HepG2 (cell line): ENCODE results near the gene EBP.

ENCODE experiments used
- AGO2 ChIP-seq: fragments of 200-400 bp; formaldehyde crosslinking; optimal IDR thresholded peaks from 2 replicates; pipeline ENCODE3; 2017; ENCODE audit warnings: mild to moderate bottlenecking, low read depth, low read length, moderate library complexity
- DNMT1 ChIP-seq: sonication (generic); formaldehyde crosslinking; IDR thresholded peaks from 2 replicates; pipeline ENCODE4 v1.5.1; 2020; ENCODE audit warnings: mild to moderate bottlenecking, missing genetic modification reagents
- HDAC1 ChIP-seq: sonication (generic); formaldehyde crosslinking; IDR thresholded peaks from 2 replicates; pipeline ENCODE4 v1.5.1; 2020; ENCODE audit warnings: mild to moderate bottlenecking, missing genetic modification reagents
- NFE2L1 ChIP-seq: sonication (generic); formaldehyde crosslinking; IDR thresholded peaks from 2 replicates; pipeline ENCODE4 v1.4.0; 2020; ENCODE audit warnings: missing genetic modification reagents, mild to moderate bottlenecking, borderline replicate concordance
- POLR2AphosphoS5 ChIP-seq: IDR thresholded peaks from 2 replicates; pipeline ENCODE4 v1.6.1; 2012; ENCODE audit warnings: low read depth, low read length
- TOE1 ChIP-seq: sonication (generic); formaldehyde crosslinking; IDR thresholded peaks from 2 replicates; pipeline ENCODE4 v1.4.0; 2020; ENCODE audit warnings: mild to moderate bottlenecking, missing genetic modification reagents

DNA sequence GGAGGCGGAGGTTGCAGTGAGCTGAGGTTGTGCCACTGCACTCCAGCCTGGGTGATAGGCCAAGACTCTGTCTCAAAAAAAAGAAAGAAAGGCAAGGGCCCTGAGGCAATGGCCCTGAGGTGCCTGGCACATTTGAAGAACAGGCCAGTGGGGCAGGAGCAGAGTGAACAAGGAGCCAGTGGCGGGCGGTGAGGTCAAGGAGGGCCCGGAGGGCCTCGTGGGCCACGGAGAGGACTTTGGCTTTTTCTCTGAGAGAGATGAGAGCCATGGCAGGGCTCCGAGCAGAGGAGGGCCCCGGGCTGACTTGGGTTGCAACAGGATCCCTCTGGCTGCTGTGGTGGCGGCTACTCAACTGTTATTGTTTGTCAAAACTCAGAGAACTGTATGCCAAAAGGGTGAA lies 32.3 kb upstream of the EBP start:
- TF ChIP-seq HDAC1 (no peak), TOE1 (no peak), DNMT1 (CRISPR knock-in tag) (no peak), NFE2L1 (CRISPR knock-in tag) (no peak), AGO2 (no peak), POLR2AphosphoS5 (no peak)
